ENCODE measurements around the gene SCN3A. TPM values are rescaled to one million over a fixed set of nuclear protein-coding genes. Genes with fewer than 3 reads are reported as not detected.

The SCN3A gene
- total and polyA plus RNA-seq, 2 donors (not counting 3 experiments of a cell fraction or from before 2014, with no cell fraction given) = not detected

DNA sequence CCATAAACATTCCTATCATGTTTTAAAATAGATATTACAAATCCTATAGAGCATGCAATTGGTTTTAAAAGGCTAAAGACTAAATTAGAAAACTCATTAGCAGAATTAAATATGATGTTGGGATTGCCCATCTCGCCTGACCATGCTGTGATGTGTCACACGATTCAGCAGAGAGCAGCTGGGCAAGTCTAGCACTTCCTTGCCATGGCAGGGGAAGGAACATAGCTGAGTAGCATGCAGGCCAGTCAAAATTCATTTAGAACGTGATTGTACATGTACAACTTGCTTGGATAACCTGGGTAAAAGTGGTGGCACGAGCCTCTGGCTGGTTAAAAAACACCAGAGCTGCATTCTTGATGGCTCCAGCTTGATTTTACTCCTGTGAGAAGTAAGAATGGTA lies 81.3 kb downstream of the SCN3A start:
- Histone ChIP-seq H3K79me2 (ENCODE audit: control insufficient read depth, insufficient read depth, low read length) (no peaks in the 10 kb centered on the region), H3K9ac (replicated peaks; ENCODE audit: extremely low read depth, insufficient read depth, low read length) (no peak overlapping the region), H3K4me1 (ENCODE audit: control insufficient read depth, extremely low read depth, insufficient read depth, low read length) (no peaks in the 10 kb centered on the region), H3K36me3 (ENCODE audit: control insufficient read depth in 2 of 2, extremely low read depth in 1 of 2, insufficient read depth in 2 of 2, low read length in 2 of 2) (no peaks in the 10 kb centered on the region), H2AFZ (ENCODE audit: low read depth, low read length) (no peak overlapping the region), H3K27ac (ENCODE audit: insufficient read depth, low read depth, low read length) (no peak overlapping the region), H4K20me1 (replicated peaks; ENCODE audit: control insufficient read depth, extremely low read depth, insufficient read depth, low read length) (no peaks in the 10 kb centered on the region), H3K9me1 (replicated peaks; ENCODE audit: control insufficient read depth, extremely low read depth, insufficient read depth, low read length) (no peaks in the 10 kb centered on the region), H3K27me3 (ENCODE audit: control insufficient read depth in 2 of 2, insufficient read depth in 2 of 2, low read length in 2 of 2) (no peaks in the 10 kb centered on the region), H3K4me2 (ENCODE audit: insufficient read depth, low read length) (no peak overlapping the region), H3K4me3 (replicated peaks in 1 of 3; ENCODE audit: insufficient read depth in 1 of 3, low read depth in 1 of 3, low read length in 3 of 3) (no peak overlapping the region), H3K9me3 (replicated peaks; ENCODE audit: control insufficient read depth, insufficient read depth, low read length) (no peaks in the 10 kb centered on the region)
- DNase-seq (ENCODE audit: low read depth, low spot score) = no peak
- POLR2A ChIA-PET = no interaction called here
- FAIRE-seq = no peak
- dilution Hi-C loops (cut with MboI; ENCODE audit: extremely low pct_ligation_motif_present, low sequenced_read_pairs) (no loop called here), intact Hi-C loops (cut with micrococcal nuclease) (no loop called here)
- no TSS peak for BruUV-seq (replicated peaks)
- CTCF ChIA-PET = no interaction called here
- TF ChIP-seq EZH2 (IDR thresholded peaks at IDR 0.05; ENCODE audit: borderline replicate concordance, low read depth, low read length, severe bottlenecking) (no peak), GATA2 (IDR thresholded peaks at IDR 0.05; ENCODE audit: insufficient read depth, insufficient read length, low read depth, low read length) (no peak), FOS (IDR thresholded peaks at IDR 0.05; ENCODE audit: borderline replicate concordance, insufficient read depth, low read length) (no peak), MYC (IDR thresholded peaks at IDR 0.05; ENCODE audit: low read depth, low read length) (no peak), POLR2AphosphoS5 (IDR thresholded peaks at IDR 0.05; ENCODE audit: insufficient read depth, low read depth, low read length) (no peak), JUN (IDR thresholded peaks at IDR 0.05; ENCODE audit: borderline replicate concordance, insufficient read depth, insufficient read length, low read depth) (no peak), POLR2A (IDR thresholded peaks at IDR 0.05; ENCODE audit: low read depth, low read length) (no peak)
- TF ChIP-seq, protein P1, sequence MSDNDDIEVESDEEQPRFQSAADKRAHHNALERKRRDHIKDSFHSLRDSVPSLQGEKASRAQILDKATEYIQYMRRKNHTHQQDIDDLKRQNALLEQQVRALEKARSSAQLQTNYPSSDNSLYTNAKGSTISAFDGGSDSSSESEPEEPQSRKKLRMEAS (IDR thresholded peaks at IDR 0.05; ENCODE audit: insufficient read depth, insufficient read length) = no peak
- TF ChIP-seq, protein P2, sequence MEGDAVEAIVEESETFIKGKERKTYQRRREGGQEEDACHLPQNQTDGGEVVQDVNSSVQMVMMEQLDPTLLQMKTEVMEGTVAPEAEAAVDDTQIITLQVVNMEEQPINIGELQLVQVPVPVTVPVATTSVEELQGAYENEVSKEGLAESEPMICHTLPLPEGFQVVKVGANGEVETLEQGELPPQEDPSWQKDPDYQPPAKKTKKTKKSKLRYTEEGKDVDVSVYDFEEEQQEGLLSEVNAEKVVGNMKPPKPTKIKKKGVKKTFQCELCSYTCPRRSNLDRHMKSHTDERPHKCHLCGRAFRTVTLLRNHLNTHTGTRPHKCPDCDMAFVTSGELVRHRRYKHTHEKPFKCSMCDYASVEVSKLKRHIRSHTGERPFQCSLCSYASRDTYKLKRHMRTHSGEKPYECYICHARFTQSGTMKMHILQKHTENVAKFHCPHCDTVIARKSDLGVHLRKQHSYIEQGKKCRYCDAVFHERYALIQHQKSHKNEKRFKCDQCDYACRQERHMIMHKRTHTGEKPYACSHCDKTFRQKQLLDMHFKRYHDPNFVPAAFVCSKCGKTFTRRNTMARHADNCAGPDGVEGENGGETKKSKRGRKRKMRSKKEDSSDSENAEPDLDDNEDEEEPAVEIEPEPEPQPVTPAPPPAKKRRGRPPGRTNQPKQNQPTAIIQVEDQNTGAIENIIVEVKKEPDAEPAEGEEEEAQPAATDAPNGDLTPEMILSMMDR (IDR thresholded peaks at IDR 0.05; ENCODE audit: extremely low read depth in 1 of 2, insufficient read depth in 1 of 2, low read depth in 1 of 2, low read length in 2 of 2) = no peak
